HG03432 (cell line): ENCODE measurements around the gene PFKFB4.
"Not testable (repeated sequence)": the region's sequence is repeated elsewhere in the genome, so short reads cannot be mapped to it uniquely, and the experiment has no call there.

Experiments
- ATAC-seq: cut with Tn5 transposase; IDR thresholded peaks from one replicate; pipeline ENCODE4 v1.9.1; 2021; ENCODE audit warnings: mild to moderate bottlenecking, moderate library complexity; ENCODE audit not compliant: unreplicated experiment

Gene PFKFB4

GRCh38 chr3:48561045-48561736, 4.6 kb upstream of the PFKFB4 start:
- ATAC-seq = no peak

GRCh38 chr3:48560648-48561018, 4.0 kb upstream of the PFKFB4 start:
- ATAC-seq = no peak

- no peak for ATAC-seq
Observed at GRCh38 chr3:48558493-48559134, 2.0 kb upstream of the PFKFB4 start.

GRCh38 chr3:48555949-48556795, 431 bp downstream of the PFKFB4 start:
- ATAC-seq = no peak

- ATAC-seq = no peak
Observed at GRCh38 chr3:48555231-48555948, 1.2 kb downstream of the PFKFB4 start.

- ATAC-seq = no peak
Observed at GRCh38 chr3:48553886-48554845, 2.4 kb downstream of the PFKFB4 start.

- no peak for ATAC-seq
Observed at GRCh38 chr3:48553361-48553760, 3.2 kb downstream of the PFKFB4 start.

- no peak for ATAC-seq
Observed at GRCh38 chr3:48552111-48552951, 4.3 kb downstream of the PFKFB4 start.

GRCh38 chr3:48551651-48552050, 5.0 kb downstream of the PFKFB4 start:
- not testable (repeated sequence) for ATAC-seq

- ATAC-seq = no peak
Observed at GRCh38 chr3:48548729-48549705, 7.6 kb downstream of the PFKFB4 start.

- no peak for ATAC-seq
Observed at GRCh38 chr3:48548126-48548525, 8.5 kb downstream of the PFKFB4 start.

GRCh38 chr3:48546203-48546829, 10.3 kb downstream of the PFKFB4 start:
- ATAC-seq = no peak

- ATAC-seq = no peak
Observed at GRCh38 chr3:48544141-48544540, 12.5 kb downstream of the PFKFB4 start.

GRCh38 chr3:48543271-48543866, 13.2 kb downstream of the PFKFB4 start:
- ATAC-seq = no peak

- ATAC-seq = no peak
Observed at GRCh38 chr3:48538451-48538850, 18.2 kb downstream of the PFKFB4 start.

GRCh38 chr3:48536785-48537184, 19.8 kb downstream of the PFKFB4 start:
- ATAC-seq = no peak

GRCh38 chr3:48536116-48536515, 20.5 kb downstream of the PFKFB4 start:
- no peak for ATAC-seq
